Germinal center (tissue), 1 donor: ENCODE data around the gene SAMD4A.

Experiments used
- DNase-seq: peaks from one replicate; pipeline ENCODE4 v3.0.0; 2012; ENCODE audit warnings: mixed read lengths, low spot score

Gene SAMD4A

GRCh38 chr14:54566410-54567223 lies at the start of gene SAMD4A:
Gene SAMD4A, plus strand, starts transcription at chr14:54567128. Its CDS starts 789 bp downstream, at chr14:54567917.
- peak; percentile 85 for DNase-seq

- DNase-seq = no peak
These were observed 42.5 kb upstream of the SAMD4A start for GRCh38 chr14:54524410-54524809.

DNA sequence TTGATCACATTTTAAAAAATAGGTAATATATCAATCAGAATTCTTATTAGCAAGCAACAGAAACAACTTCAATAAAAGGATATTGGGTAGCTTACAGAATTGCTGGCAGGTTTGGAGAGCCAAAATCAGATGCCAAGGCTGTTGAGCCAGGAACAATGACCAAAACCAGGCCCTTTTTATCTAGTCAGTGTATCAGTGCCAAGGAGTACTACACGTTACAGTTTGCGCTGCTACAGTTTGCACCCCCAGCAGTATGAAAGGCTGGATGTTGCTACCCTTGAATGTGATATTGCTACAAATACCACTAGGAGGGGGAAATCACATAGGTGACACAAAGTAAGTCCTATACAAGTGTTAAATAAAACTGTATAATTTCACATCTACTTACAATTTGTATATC lies 38.0 kb upstream of the SAMD4A start:
- DNase-seq = no peak

GRCh38 chr14:54529811-54530210 lies 37.1 kb upstream of the SAMD4A start:
- DNase-seq = no peak

DNA sequence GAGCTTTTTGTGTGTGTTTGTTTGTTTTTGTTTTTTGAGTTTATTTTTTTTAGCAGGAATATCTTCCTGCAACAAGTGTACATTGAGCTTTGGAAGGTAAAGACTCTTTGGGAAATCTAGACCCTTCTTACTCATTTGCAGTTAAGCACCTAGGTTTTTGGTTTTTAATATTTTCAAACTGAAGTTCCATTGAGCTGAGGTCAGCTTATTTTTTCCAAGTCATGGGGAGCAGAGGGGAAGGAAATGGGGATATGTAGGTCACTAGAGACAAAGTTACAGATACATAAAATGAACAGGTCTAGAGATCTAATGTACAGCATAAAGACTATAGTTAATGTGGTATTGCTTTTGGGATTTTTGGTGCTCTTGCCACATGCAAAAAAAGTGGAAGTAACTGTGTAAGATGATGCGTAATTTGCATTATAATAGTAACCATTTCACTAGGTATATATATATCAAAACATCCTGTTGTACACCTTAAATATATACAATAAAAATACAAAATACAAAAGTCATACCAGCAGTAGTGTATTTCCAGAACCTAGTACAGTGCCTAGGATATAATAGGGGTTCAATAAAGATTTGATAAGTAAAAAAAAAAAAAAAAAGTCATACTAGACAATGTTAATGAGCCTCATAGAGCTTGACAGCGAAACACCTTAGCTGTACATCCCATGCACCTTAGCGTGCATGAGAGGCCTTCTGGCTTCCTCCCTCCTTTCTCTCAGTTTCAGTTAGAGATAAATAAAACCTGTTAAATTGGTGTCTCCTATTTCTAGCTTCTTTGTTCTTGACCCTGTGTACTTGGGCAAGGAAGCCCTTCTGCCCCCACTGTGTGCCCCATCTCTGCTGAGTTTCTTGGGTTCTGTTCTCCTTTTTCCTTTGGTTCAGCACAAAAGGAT lies 34.6 kb upstream of the SAMD4A start:
- peak; percentile 10 for DNase-seq

- no peak for DNase-seq
These were observed 33.8 kb upstream of the SAMD4A start for GRCh38 chr14:54533100-54533499.

DNA sequence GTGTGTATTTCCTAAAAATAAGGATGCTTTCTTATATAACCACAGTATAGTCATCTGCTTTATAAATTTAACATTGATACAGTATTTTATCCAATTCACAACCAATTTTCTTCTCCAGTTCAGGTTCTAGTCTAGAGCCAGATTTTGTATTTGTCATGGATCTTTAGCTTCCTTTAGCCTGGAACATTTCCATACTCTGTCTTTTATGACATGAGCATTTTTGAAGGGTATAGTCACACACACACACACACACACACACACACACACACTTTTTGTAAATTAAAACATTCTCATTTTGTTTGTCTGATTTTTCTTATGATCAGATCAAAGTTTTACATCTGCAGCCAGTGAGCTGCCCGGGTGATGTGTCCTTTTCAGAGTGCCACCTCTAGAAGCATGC lies 31.8 kb upstream of the SAMD4A start:
- DNase-seq = no peak

- DNase-seq = no peak
These were observed 31.3 kb upstream of the SAMD4A start for GRCh38 chr14:54535646-54536045.

DNA sequence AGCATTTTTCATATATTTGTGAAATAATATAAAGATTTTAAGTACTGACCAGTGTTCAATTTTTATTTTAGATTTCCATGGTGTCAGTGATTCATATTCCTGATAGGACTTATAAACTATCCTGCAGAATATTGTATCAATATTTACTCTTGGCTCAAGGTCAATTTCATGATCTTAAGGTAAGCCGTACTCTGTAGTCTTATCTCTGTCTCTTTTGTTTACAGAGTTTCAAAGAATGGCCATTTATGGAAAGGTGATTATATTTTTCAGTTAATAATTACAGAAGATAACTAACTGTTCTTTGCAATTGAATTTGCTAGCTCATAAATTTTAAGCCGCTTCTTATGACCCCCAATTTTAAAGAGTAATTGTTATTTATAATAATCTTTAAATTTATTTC lies 29.3 kb upstream of the SAMD4A start:
- DNase-seq = no peak

- no peak for DNase-seq
These were observed 28.9 kb upstream of the SAMD4A start for GRCh38 chr14:54538055-54538454.

GRCh38 chr14:54547583-54547982 lies 19.3 kb upstream of the SAMD4A start:
- DNase-seq = no peak

DNA sequence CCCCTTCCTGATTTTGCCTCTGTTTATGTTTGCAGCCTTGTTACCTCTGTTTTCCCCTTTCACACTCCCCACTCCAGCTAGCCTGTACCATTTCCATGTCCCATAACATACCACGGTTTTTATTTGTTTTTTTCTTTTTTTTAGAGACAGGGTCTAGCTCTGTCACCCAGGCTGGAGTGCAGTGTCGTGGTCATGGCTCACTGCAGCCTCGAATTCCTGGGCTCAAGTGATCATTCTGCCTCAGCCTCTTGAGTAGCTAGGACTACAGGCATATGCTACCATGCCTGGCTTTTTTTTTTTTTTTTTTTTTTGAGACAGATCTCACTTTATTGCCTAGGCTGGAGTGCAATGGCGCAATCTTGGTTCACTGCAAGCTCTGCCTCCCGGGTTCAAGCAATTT lies 18.4 kb upstream of the SAMD4A start:
- no peak for DNase-seq

DNA sequence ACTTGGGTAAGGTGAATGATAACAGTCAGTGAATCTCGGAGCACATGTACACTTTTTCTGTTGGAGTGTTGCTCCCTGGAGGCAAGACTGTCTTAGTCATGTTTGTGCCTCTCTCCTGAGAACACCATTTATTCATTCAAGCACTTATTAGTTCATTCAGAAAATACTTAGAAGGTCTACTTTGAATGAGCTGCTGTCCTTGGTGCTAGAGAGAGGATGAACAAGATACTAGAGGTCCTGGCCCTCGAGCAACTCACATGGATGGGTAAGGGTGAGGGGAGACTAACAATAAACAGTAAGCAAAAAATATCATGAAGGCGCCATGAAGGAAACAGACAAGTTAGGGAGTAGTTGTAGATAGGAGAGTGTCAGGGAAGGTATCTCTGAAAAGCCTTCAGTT lies 17.1 kb upstream of the SAMD4A start:
- no peak for DNase-seq

GRCh38 chr14:54550514-54550913 lies 16.4 kb upstream of the SAMD4A start:
- DNase-seq = no peak

DNA sequence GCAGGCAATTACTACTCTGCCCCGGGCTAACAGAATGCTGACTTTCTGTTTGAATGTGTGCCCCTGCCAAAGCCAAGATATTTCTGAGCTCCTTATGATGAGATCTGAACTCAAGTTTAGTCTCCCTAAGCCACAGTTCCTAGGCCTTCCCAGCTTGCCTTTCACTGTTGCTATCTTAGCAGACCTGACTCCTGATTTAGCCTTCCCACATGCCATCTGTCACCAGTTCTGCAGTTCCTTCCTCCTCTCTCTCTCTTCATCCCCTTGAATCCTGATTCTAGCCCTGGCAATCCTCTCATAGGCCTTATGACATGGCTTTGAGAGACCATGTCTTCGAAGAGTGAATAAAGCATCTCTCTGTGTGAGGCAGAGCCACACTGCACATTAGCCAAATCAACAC lies 12.5 kb upstream of the SAMD4A start:
- no peak for DNase-seq

GRCh38 chr14:54555651-54556050 lies 11.3 kb upstream of the SAMD4A start:
- DNase-seq = no peak

DNA sequence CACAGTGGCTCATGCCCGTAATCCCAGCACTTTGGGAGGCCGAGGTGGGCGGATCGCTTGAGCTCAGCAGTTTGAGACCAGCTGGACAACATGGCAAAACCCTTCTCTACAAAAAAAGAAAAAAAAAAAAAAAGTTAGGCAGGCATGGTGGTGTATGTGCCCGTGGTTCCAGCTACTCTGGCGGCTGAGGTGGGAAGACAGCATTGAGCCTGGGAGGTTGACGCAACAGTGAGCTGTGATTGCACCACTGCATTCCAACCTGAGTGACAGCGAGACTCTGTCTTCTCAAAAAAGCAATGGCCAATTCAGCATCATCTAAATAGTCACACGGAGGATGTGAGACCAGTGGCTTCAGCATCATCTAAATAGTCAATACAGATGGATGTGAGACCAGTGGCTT lies 10.4 kb upstream of the SAMD4A start:
- no peak for DNase-seq

DNA sequence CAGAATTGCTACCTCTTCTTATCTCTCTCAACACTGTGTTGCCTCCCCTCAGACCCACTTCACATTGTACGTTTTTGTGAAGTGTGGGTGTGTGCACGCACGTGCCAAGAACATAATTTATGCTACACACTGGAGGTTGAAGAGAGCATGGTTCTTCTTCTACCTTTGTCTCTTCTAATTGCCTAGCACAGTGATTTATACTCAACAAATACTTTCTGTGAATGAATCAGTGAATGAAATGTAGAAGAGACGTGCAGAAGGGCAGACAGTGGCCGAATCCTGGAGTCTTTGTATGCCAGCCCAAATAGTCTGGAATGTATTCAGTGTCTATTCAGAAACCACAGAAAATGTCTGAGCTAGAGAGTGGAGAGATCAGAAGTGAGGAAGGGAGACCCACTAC lies 4.6 kb upstream of the SAMD4A start:
- DNase-seq = no peak

DNA sequence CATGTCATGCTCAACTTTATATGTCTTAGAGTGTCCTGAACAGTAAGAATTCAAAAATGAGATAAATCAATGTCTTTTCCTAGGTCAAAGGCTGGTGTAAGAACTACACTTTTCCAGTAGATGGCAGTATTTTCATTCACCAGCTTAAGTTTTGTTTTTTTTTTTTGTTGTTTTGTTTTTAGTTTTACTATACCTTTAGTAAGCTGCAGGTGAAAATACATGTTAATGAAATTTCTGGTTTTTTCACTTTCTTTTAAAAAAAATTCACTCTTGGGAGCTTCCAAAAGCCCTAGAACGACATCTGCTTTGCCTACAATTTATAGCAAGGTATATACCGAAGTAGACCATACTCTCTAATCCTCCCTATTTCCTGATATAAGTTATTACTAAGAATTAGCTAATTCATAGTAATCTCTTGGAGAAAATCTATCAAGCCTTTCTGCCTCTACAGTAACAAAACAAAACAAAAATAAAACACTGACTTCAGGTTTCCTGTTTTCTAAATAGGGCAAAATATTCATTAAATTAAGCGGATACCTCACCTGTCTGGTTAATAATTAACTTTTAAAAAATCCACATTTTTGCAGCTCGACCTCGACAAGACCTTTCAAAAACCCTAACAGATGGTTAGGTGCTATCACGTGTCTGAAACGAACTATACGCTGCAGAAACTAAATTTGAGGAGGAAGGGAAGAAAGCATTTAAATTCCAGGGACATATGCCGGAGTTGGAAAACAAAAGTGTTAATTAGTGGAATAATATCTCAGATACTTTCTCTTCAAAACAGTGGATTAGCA lies 2.7 kb upstream of the SAMD4A start:
- peak; percentile 35 for DNase-seq

- peak; percentile 77 for DNase-seq
These were observed 1.8 kb upstream of the SAMD4A start for GRCh38 chr14:54564868-54565784.

DNA sequence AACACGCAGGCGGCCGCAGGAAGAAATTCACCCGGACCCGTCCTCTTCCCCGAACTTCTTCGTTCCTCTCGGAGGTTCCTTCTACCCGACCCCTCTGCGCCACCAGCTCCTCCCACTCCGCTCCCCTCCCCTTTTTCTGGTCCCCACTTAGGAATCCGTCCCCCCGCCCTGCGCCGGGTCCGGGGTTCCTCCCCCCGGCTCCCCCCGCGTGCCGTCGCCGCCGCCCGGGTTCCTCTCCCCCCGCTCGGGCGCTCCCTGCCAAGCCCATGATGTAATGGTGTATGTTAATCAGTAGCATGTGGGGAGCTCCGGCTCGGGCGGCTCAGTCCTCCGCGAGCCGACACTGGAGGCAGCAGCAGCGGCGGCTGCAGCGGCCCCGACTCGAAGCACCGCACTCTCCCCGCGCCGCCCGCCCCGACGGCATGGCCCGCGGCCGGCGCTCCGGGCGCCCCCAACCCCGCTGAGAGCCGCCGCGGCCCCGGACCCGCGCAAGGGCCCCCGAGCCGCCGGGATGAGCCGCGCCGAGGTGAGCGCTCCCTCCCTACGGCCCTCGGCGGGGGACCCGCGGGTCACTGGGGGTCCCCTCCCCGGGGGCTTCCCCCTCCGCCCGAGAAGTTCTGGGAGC lies 1.0 kb upstream of the SAMD4A start:
- peak; percentile 88 for DNase-seq
